Endothelial cell of umbilical vein (primary cell): Measurements from ENCODE around the gene CACTIN. TPM values are rescaled to one million over a fixed set of nuclear protein-coding genes. Genes with fewer than 3 reads are reported as not detected.

Experiments used
- BruUV-seq: library from RNA; stranded (reverse); fragments of 400-500 nt; replicated peaks from 2 replicates; lab custom pipeline; 2021; lab: Mats Ljungman, UMichigan
- CTCF ChIA-PET: fragments of 300-600, 350-600 bp; sonication (Branson Sonifier 250); formaldehyde crosslinking; loops from one replicate; lab custom pipeline; 2021; ENCODE audit warnings: antibody characterized with exemption, inconsistent platforms; lab: Charles Lee
- POLR2A ChIA-PET: fragments of 300-600, 350-600 bp; sonication (Branson Sonifier 250); formaldehyde crosslinking; loops from one replicate; lab custom pipeline; 2021; ENCODE audit warnings: antibody characterized with exemption, inconsistent platforms; lab: Charles Lee
- DNase-seq: peaks from one replicate; pipeline ENCODE4 v3.0.0-alpha.2; 2011; ENCODE audit warnings: low read depth, low spot score
- FAIRE-seq: peaks from 2 replicates; lab custom pipeline; 2011; peaks lifted over from hg19 to GRCh38; lab: Jason Lieb, UNC
- H2AFZ ChIP-seq: 2 replicates; pipeline ENCODE4 v1.6.0; 2012; ENCODE audit warnings: low read depth, low read length, control low read depth, inconsistent platforms
- H3K27ac ChIP-seq: 2 replicates; pipeline ENCODE4 v1.5.1; 2011; ENCODE audit warnings: low read depth, mild to moderate bottlenecking, control low read depth, low read length, moderate library complexity; ENCODE audit not compliant: insufficient read depth
- H3K27me3 ChIP-seq, 2 experiments: 2 replicates each; pipeline versions ENCODE4 v1.6.0 to v1.6.1; 2011; ENCODE audit warnings: low read length in 2 of 2, mixed read lengths in 1 of 2; ENCODE audit not compliant: control insufficient read depth in 2 of 2, insufficient read depth in 2 of 2
- H3K36me3 ChIP-seq, 2 experiments: 2 replicates in 1 of 2; 3 replicates in 1 of 2; pipeline ENCODE4 v1.5.1; 2011; ENCODE audit warnings: low read length in 2 of 2, mild to moderate bottlenecking in 1 of 2, moderate library complexity in 1 of 2; ENCODE audit not compliant: control insufficient read depth in 2 of 2, insufficient read depth in 2 of 2; ENCODE audit errors: extremely low read depth in 1 of 2
- H3K4me1 ChIP-seq: 3 replicates; pipeline ENCODE4 v1.5.1; 2011; ENCODE audit warnings: mild to moderate bottlenecking, low read length; ENCODE audit not compliant: control insufficient read depth, insufficient read depth; ENCODE audit errors: extremely low read depth
- H3K4me2 ChIP-seq: 2 replicates; pipeline ENCODE4 v1.6.1; 2011; ENCODE audit warnings: low read length, control low read depth, mixed read lengths; ENCODE audit not compliant: insufficient read depth
- H3K4me3 ChIP-seq, 3 experiments: fragments of 200-600 bp in 1 of 3; sonication (generic), shearing (Covaris generic) in 1 of 3; replicated peaks in 1 of 3; 2 replicates each; pipeline ENCODE4 v1.5.1; 2011 to 2016; ENCODE audit warnings: control low read depth in 3 of 3, low read length in 3 of 3, mild to moderate bottlenecking in 2 of 3, inconsistent platforms in 1 of 3, low read depth in 1 of 3, moderate library complexity in 1 of 3; ENCODE audit not compliant: insufficient read depth in 1 of 3
- H3K79me2 ChIP-seq: 2 replicates; pipeline ENCODE4 v1.6.0; 2012; ENCODE audit warnings: low read length, inconsistent platforms; ENCODE audit not compliant: control insufficient read depth, insufficient read depth
- H3K9ac ChIP-seq: replicated peaks from 2 replicates; pipeline ENCODE3; 2011; ENCODE audit warnings: low read length, control low read depth; ENCODE audit not compliant: insufficient read depth; ENCODE audit errors: extremely low read depth
- H3K9me1 ChIP-seq: replicated peaks from 3 replicates; pipeline ENCODE4 v1.6.0; 2011; ENCODE audit warnings: mild to moderate bottlenecking, low read length; ENCODE audit not compliant: control insufficient read depth, insufficient read depth; ENCODE audit errors: extremely low read depth
- H3K9me3 ChIP-seq: replicated peaks from 2 replicates; pipeline ENCODE4 v1.5.1; 2012; ENCODE audit warnings: low read length, inconsistent platforms; ENCODE audit not compliant: control insufficient read depth, insufficient read depth
- H4K20me1 ChIP-seq: replicated peaks from 2 replicates; pipeline ENCODE3; 2011; ENCODE audit warnings: mild to moderate bottlenecking, low read length; ENCODE audit not compliant: control insufficient read depth, insufficient read depth; ENCODE audit errors: extremely low read depth
- EZH2 ChIP-seq: IDR thresholded peaks from 2 replicates; pipeline ENCODE4 v1.6.1; 2012; ENCODE audit warnings: borderline replicate concordance, low read depth, mild to moderate bottlenecking, moderate library complexity, low read length, inconsistent platforms; ENCODE audit not compliant: severe bottlenecking
- FOS ChIP-seq: IDR thresholded peaks from 2 replicates; pipeline ENCODE4 v1.6.1; 2011; ENCODE audit warnings: mild to moderate bottlenecking, low read length, moderate library complexity, borderline replicate concordance; ENCODE audit not compliant: insufficient read depth
- GATA2 ChIP-seq: IDR thresholded peaks from 2 replicates; pipeline ENCODE4 v1.7.0; 2011; ENCODE audit warnings: low read depth, mild to moderate bottlenecking, moderate library complexity, mixed read lengths, low read length; ENCODE audit not compliant: insufficient read length, insufficient read depth
- JUN ChIP-seq: IDR thresholded peaks from 2 replicates; pipeline ENCODE4 v1.6.1; 2011; ENCODE audit warnings: borderline replicate concordance, low read depth; ENCODE audit not compliant: insufficient read length, insufficient read depth
- MYC ChIP-seq: IDR thresholded peaks from one replicate; pipeline ENCODE4 v1.6.1; 2011; ENCODE audit warnings: mild to moderate bottlenecking, low read depth, low read length
- POLR2A ChIP-seq: IDR thresholded peaks from 2 replicates; pipeline ENCODE4 v1.6.1; 2012; ENCODE audit warnings: low read depth, mild to moderate bottlenecking, control low read depth, low read length
- POLR2AphosphoS5 ChIP-seq: IDR thresholded peaks from 2 replicates; pipeline ENCODE4 v1.6.1; 2012; ENCODE audit warnings: low read depth, mild to moderate bottlenecking, control low read depth, low read length, moderate library complexity; ENCODE audit not compliant: insufficient read depth
- dilution Hi-C: fragments of 300-500 bp; cut with MboI; formaldehyde crosslinking; loops from one replicate; pipeline ENCODE4 v1.15.0; 2019; ENCODE audit warnings: low sequenced_read_pairs; ENCODE audit not compliant: extremely low pct_ligation_motif_present
- intact Hi-C: fragments of 100-400 bp; cut with micrococcal nuclease; formaldehyde crosslinking; loops from one replicate; pipeline ENCODE4 v1.10.0; 2022
- polyA plus RNA-seq, 4 experiments: library from polyadenylated mRNA; depleted of rRNA in 3 of 4; stranded (reverse) in 3 of 4; unstranded in 1 of 4; fragments of >200 nt; gene quantifications; 2 replicates each; pipeline versions ENCODE4 v1.2.1 to v1.2.3, GENCODE V29; 2011 to 2012; ENCODE audit warnings: missing spikeins in 1 of 4
- total RNA-seq: library from RNA; stranded (reverse); gene quantifications from 2 replicates; pipeline ENCODE4 v1.2.3, GENCODE V29; 2021
- TF ChIP-seq, protein P1 (sequence below): IDR thresholded peaks from 2 replicates; pipeline ENCODE4 v1.6.1; 2011; ENCODE audit not compliant: insufficient read depth, insufficient read length
- TF ChIP-seq, protein P2 (sequence below), 2 donors: IDR thresholded peaks; 1 replicate in 1 of 2; 2 replicates in 1 of 2; pipeline ENCODE4 v1.5.1; 2011; ENCODE audit warnings: low read length in 2 of 2, mild to moderate bottlenecking in 2 of 2, moderate library complexity in 2 of 2, control low read depth in 1 of 2, inconsistent platforms in 1 of 2, low read depth in 1 of 2; ENCODE audit not compliant: insufficient read depth in 1 of 2; ENCODE audit errors: extremely low read depth in 1 of 2

CACTIN gene
- total and polyA plus RNA-seq, 2 donors (not counting 3 experiments of a cell fraction or from before 2014, with no cell fraction given): 29.7 to 36.1 TPM

DNA sequence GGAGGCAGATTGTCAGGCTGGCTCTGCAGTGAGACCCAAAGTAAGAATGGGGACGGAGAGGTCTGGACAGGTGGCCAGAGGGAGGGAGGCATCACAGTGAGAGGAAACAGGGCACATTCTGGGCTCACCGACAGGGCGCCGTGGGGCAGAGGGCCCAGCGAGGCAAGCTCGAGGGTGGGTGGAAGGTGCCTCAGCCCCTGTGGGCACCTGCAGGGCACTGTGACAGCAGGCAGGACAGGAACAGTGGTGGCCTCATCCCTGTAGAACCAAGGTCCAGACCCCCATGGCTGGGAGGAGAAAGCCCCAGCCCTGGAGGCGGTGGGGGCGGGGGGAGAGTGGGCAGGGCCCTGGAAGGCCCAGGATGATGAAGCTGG is 46.0 kb upstream of the CACTIN start:
- dilution Hi-C loops (no loop called here), intact Hi-C loops (loop anchor here (5.0 kb wide), 1 partner anchor 100 kb away; the partner anchor contains the start of gene HMG20B)
- no peak overlapping the region for H2AFZ ChIP-seq
- no peak for FAIRE-seq
- POLR2A ChIA-PET: interaction anchor here (2.0 kb wide), 1 partner anchor 11 kb away, joined by 8 read pairs; no protein-coding TSS in a partner anchor
- no peaks in the 10 kb centered on the region for H3K36me3 ChIP-seq
- no peaks in the 10 kb centered on the region for H3K27me3 ChIP-seq
- H3K79me2 ChIP-seq: peaks cover 13% of the 10 kb centered on the region
- H3K27ac ChIP-seq: peak overlapping the region; percentile 98
- no peak overlapping the region for H3K4me3 ChIP-seq
- no peak for DNase-seq
- no peaks in the 10 kb centered on the region for H3K9me1 ChIP-seq
- no peaks in the 10 kb centered on the region for H3K9me3 ChIP-seq
- H3K9ac ChIP-seq: no peak overlapping the region
- CTCF ChIA-PET: interaction anchor here (0.7 to 7.6 kb wide), 6 partner anchors 10 to 27 kb away, joined by 3 to 66 read pairs (median 9); partner anchors contain the start of gene PIP5K1C
- peaks cover 28% of the 10 kb centered on the region for H3K4me1 ChIP-seq
- TF ChIP-seq FOS (no peak), MYC (no peak), EZH2 (no peak), JUN (no peak), POLR2A (no peak), GATA2 (no peak), POLR2AphosphoS5 (no peak)
- TF ChIP-seq, protein P1, sequence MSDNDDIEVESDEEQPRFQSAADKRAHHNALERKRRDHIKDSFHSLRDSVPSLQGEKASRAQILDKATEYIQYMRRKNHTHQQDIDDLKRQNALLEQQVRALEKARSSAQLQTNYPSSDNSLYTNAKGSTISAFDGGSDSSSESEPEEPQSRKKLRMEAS: no peak
- TF ChIP-seq, protein P2, sequence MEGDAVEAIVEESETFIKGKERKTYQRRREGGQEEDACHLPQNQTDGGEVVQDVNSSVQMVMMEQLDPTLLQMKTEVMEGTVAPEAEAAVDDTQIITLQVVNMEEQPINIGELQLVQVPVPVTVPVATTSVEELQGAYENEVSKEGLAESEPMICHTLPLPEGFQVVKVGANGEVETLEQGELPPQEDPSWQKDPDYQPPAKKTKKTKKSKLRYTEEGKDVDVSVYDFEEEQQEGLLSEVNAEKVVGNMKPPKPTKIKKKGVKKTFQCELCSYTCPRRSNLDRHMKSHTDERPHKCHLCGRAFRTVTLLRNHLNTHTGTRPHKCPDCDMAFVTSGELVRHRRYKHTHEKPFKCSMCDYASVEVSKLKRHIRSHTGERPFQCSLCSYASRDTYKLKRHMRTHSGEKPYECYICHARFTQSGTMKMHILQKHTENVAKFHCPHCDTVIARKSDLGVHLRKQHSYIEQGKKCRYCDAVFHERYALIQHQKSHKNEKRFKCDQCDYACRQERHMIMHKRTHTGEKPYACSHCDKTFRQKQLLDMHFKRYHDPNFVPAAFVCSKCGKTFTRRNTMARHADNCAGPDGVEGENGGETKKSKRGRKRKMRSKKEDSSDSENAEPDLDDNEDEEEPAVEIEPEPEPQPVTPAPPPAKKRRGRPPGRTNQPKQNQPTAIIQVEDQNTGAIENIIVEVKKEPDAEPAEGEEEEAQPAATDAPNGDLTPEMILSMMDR (IDR thresholded peaks at IDR 0.05; ENCODE audit: extremely low read depth in 1 of 2, insufficient read depth in 1 of 2, low read depth in 1 of 2, low read length in 2 of 2): no peak
- H3K4me2 ChIP-seq: no peak overlapping the region
- H4K20me1 ChIP-seq: no peaks in the 10 kb centered on the region
- no TSS peak for BruUV-seq
